Pancreas (tissue), 10 donors: ENCODE data around the gene TMEM235. TPM values are rescaled to one million over a fixed set of nuclear protein-coding genes. Genes with fewer than 3 reads are reported as not detected.

Experiments
- ATAC-seq, 4 donors: fragments of 200-7000 bp; cut with Tn5 transposase; one replicate each; pipeline versions ENCODE4 v1.8.0 to v1.9.1; 2020; ENCODE audit warnings: mild to moderate bottlenecking in 4 of 4, moderate library complexity in 4 of 4
- DNase-seq, 6 donors: peaks; one replicate each; pipeline ENCODE4 v3.0.0-alpha.2; 2020
- FAIRE-seq: peaks from 2 replicates; lab custom pipeline; 2012; peaks lifted over from hg19 to GRCh38; lab: Jason Lieb, UNC
- H3K27ac ChIP-seq, 4 donors: fragments of 200-600 bp; sonication (generic); 1 replicate in 3 of 4; 2 replicates in 1 of 4; pipeline versions ENCODE4 v1.5.0 to v1.8.0; 2020
- H3K27me3 ChIP-seq, 4 donors: fragments of 200-600 bp; one replicate each; pipeline ENCODE4 v1.8.0; 2021
- H3K36me3 ChIP-seq, 3 donors: fragments of 200-600 bp; sonication (generic) in 1 of 3; one replicate each; pipeline versions ENCODE4 v1.5.0 to v1.8.0; 2020 to 2021
- H3K4me1 ChIP-seq, 3 donors: fragments of 200-600 bp; one replicate each; pipeline ENCODE4 v1.8.0; 2021
- H3K4me3 ChIP-seq, 4 donors: fragments of 200-600 bp; sonication (generic) in 2 of 4; one replicate each; pipeline versions ENCODE4 v1.5.0 to v1.8.0; 2020 to 2021
- H3K9me3 ChIP-seq, 4 donors: fragments of 200-600 bp; one replicate each; pipeline ENCODE4 v1.8.0; 2021
- CTCF ChIP-seq, 4 donors: fragments of 200-600 bp; sonication (generic) in 3 of 4; IDR thresholded peaks; one replicate each; pipeline versions ENCODE4 v1.5.0 to v1.8.0; 2021; ENCODE audit warnings: antibody characterized with exemption in 4 of 4
- WGBS, 2 donors: extraction: QIAGEN DNeasy Blood & Tissue Kit; methylation state at CpG; one replicate each; pipeline ENCODE4 v1.1.7; 2013; 5-methylcytosine and 5-hydroxymethylcytosine counted together
- intact Hi-C, 3 donors: fragments of 100-400 bp; cut with DNase I; formaldehyde crosslinking; loops; one replicate each; pipeline versions ENCODE4 v1.11.1 to v1.14.2; 2022
- polyA plus RNA-seq, 2 donors: library from polyadenylated mRNA; stranded (reverse); fragments of 200-250 nt; gene quantifications; one replicate each; pipeline ENCODE4 v1.2.3, GENCODE V29; 2013
- total RNA-seq, 6 donors: library from RNA; stranded (reverse); fragmentation: NEBNext Ultra II Directional in 4 of 6; extraction: Animal tissue kit (Norgen Biotek cat#: 25700) in 4 of 6; gene quantifications; one replicate each; pipeline versions ENCODE4 v1.2.1 to v1.2.4, GENCODE V29; 2021 to 2023
- donor health status: healthy with polysubstance abuse.
- donor health status: DM: no; HTN: no; CAD: no; lungs with moderate emphysema.
- donor health status: DM: no; HTN: no; CAD: no.
- donor health status: control.
- donor health status: control.
- donor health status: Bipolar disorder and iron deficiency.
- donor health status: DM: yes; HTN: yes; CAD: no.
- donor health status: DM: no; HTN: no; CAD: no.
- donor health status: DM: no; HTN: no; CAD: no.
- donor health status: DM: yes; HTN: yes; CAD: no.

Gene TMEM235
- total and polyA plus RNA-seq, 8 donors: 0.05 to 0.11 TPM; not detected in 6

- 74 to 77% methylated on average over 13 to 14 of the region's 14 CpGs for WGBS, 2 donors
- peak in 1 of 6 donors; percentile 21 for DNase-seq
- intact Hi-C loops: no loop called here
- TF ChIP-seq CTCF (IDR thresholded peaks at IDR 0.05): no peak
- ATAC-seq: no peak
- Histone ChIP-seq H3K27me3 (no peaks in the 10 kb centered on the region), H3K27ac (no peak overlapping the region), H3K9me3 (no peaks in the 10 kb centered on the region), H3K4me1 (no peaks in the 10 kb centered on the region), H3K4me3 (no peak overlapping the region), H3K36me3 (no peaks in the 10 kb centered on the region)
- no peak for FAIRE-seq
Measured at GRCh38 chr17:78255953-78256706, 24.7 kb downstream of the TMEM235 start.

GRCh38 chr17:78256707-78257591, 25.5 kb downstream of the TMEM235 start:
- intact Hi-C loops: no loop called here
- H3K4me3 ChIP-seq: no peak overlapping the region
- H3K27ac ChIP-seq: no peak overlapping the region
- DNase-seq: peak in 1 of 6 donors; percentile 28
- no peaks in the 10 kb centered on the region for H3K9me3 ChIP-seq
- no peaks in the 10 kb centered on the region for H3K27me3 ChIP-seq
- no peak for TF ChIP-seq CTCF (IDR thresholded peaks at IDR 0.05)
- 66% methylated on average over 16 to 18 of the region's 18 CpGs for WGBS, 2 donors
- FAIRE-seq: no peak
- no peak for ATAC-seq
- no peaks in the 10 kb centered on the region for H3K4me1 ChIP-seq
- H3K36me3 ChIP-seq: no peaks in the 10 kb centered on the region

GRCh38 chr17:78257810-78258322, 26.4 kb downstream of the TMEM235 start:
- no peak overlapping the region for H3K4me3 ChIP-seq
- intact Hi-C loops: no loop called here
- no peaks in the 10 kb centered on the region for H3K27me3 ChIP-seq
- WGBS, 2 donors: 63 to 67% methylated on average over 16 of the region's 16 CpGs
- no peaks in the 10 kb centered on the region for H3K4me1 ChIP-seq
- DNase-seq (peak in 1 of 6 donors; percentile 52), ATAC-seq (peak in 1 of 4 donors; percentile 5), FAIRE-seq (no peak)
- no peak for TF ChIP-seq CTCF (IDR thresholded peaks at IDR 0.05)
- no peak overlapping the region for H3K27ac ChIP-seq
- no peaks in the 10 kb centered on the region for H3K9me3 ChIP-seq
- H3K36me3 ChIP-seq: no peaks in the 10 kb centered on the region

GRCh38 chr17:78258323-78259191, 27.1 kb downstream of the TMEM235 start:
- FAIRE-seq (no peak), DNase-seq (peak in 3 of 6 donors; percentile 36 to 67 (median 65)), ATAC-seq (peak in 2 of 4 donors; percentile 24 to 26)
- Histone ChIP-seq H3K36me3 (no peaks in the 10 kb centered on the region), H3K27ac (peak overlapping the region in 1 of 4 donors; percentile 11), H3K27me3 (no peaks in the 10 kb centered on the region), H3K4me1 (no peaks in the 10 kb centered on the region), H3K4me3 (no peak overlapping the region), H3K9me3 (no peaks in the 10 kb centered on the region)
- TF ChIP-seq CTCF (IDR thresholded peaks at IDR 0.05): no peak
- intact Hi-C loops: no loop called here
- WGBS, 2 donors: 35 to 50% methylated on average over 22 to 23 of the region's 23 CpGs
